Activated T-cell treated with anti-CD3 and anti-CD28 coated beads for 48 hours (primary cell): ENCODE data around the gene IRF8.
"Not testable (repeated sequence)": the region's sequence is repeated elsewhere in the genome, so short reads cannot be mapped to it uniquely, and the experiment has no call there.

Experiments used
- DNase-seq: peaks from one replicate; pipeline ENCODE4 v3.0.0-alpha.2; 2020; ENCODE audit warnings: low read depth

The IRF8 gene, protein sequence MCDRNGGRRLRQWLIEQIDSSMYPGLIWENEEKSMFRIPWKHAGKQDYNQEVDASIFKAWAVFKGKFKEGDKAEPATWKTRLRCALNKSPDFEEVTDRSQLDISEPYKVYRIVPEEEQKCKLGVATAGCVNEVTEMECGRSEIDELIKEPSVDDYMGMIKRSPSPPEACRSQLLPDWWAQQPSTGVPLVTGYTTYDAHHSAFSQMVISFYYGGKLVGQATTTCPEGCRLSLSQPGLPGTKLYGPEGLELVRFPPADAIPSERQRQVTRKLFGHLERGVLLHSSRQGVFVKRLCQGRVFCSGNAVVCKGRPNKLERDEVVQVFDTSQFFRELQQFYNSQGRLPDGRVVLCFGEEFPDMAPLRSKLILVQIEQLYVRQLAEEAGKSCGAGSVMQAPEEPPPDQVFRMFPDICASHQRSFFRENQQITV

DNA sequence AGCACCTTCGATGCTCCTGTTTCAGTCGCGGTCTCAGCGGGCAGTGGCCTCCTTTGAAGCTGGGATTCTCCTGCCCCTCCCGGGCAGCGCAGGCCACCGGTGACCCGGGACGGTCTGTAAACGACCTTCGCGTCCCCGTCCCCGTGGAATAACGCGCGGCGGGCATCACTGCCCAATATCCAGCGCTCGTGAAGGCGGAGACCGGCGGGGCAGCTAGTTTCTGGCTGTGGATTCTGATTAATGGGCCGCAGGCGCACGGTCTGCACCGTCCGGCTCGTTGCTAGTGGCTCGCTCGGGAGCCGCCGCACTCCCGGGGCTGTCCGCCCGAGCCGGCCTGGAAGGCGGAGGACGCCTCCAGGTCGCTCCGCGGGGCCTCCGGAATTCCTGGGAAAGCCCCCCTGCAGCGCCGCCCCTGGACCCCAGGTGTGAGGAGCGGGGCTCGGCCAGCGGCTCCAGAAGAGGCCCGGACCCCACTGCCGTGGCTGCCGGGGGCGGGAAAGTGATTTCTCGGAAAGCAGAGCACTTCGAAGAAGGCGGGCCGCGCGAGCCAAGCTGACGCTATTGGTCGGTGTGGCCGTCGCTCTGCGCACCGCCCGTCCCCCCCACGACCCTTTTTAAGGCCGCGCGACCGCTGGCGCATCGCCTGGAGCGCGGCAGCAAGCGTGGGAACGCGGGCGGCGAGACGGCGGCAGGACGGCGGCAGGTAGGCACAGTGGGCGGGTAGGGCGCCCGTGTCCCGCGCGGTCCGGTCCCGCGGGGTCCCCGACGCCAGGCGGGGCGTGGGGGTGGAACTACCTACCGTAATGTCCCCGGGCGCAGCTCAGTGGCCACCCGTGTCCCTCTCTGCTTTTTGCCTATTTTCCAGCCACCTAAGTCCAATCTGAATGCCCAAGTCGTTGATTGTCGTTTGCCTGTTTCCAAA is at the start of gene IRF8:
IRF8 (plus strand) TSS at position 642 of the 922 bp plus-strand sequence. CDS start 3,854 bp downstream, outside the sequence.
- peak; percentile 85 for DNase-seq

DNA sequence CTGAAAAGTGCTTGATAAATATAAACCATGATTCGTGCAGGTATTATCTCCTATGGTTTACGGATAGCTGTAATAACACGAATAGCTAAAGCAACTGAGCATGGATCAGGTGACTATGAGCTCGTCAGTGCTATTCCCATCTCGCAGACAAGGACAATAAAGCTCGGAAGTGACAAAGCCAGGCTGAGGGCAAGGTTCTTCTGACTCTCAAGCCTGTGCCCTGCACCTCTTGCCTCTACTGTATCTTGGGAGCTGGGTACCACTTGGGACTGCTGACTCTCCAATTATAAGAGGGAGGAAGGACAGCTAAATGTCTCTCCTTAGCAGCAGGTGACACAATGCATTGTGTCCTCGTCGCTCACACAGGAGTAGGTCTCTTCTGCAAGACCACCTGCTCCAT is 49.6 kb upstream of the IRF8 start:
- DNase-seq: no peak

DNA sequence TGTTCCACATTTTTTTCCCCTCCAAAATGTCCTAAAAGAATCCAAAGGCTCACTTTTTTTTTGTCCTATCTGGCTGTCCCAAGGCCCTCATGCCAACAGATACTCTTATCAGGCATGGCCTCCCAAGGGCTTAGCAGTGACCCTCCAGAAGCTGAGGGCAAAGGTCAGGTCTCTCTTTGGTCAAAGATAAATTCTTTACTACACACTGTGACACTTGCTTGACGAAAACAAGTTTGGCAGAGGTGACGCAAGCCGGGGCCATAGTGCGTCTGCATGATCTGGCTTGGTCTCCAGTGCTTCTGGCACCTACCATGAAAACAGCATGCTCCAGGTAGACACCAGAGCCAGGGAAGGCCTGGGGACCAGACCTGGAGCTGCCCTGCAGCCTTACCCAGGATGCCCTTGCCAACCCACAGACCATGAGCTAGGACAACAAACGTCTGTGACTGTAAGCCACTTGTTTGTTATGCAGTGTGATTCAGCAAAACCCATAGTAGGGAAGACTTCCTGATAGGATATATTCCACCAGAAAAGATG is 48.5 kb upstream of the IRF8 start:
- no peak for DNase-seq

DNA sequence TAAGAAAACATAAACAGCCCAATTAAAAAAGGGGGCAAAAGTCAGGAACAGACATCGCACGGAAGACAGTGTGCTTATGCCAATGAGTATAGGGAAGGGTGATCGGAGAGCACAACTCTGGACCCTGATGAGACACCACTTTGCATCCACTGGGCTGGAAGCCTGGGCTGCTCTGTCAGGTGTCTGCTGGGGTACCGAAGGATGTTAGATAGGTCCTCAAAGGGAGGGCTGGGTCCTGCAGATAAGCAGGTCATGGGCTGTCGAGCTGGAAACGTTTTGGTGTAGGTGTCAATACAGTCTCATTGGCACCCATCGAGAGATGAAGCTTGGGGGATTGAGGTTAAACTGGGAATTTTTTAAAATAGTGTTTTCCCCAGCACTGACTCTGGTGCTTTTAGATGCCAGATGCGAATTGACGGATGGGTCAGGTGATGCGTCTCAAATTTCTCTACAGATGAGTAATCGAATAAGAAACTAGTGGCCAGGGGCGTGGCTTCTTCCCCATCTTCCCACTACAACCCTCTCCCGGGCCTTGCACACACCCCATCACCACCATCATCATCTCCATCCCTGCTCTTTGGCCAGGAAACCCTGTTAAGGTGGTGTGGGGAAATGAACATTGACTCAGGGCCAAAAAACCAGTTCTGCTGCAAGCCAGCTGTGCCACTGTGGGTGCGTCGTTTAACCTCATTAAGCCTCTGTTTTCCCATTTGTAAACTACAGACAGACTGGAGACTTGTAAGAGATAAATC is 47.8 kb upstream of the IRF8 start:
- no peak for DNase-seq

DNA sequence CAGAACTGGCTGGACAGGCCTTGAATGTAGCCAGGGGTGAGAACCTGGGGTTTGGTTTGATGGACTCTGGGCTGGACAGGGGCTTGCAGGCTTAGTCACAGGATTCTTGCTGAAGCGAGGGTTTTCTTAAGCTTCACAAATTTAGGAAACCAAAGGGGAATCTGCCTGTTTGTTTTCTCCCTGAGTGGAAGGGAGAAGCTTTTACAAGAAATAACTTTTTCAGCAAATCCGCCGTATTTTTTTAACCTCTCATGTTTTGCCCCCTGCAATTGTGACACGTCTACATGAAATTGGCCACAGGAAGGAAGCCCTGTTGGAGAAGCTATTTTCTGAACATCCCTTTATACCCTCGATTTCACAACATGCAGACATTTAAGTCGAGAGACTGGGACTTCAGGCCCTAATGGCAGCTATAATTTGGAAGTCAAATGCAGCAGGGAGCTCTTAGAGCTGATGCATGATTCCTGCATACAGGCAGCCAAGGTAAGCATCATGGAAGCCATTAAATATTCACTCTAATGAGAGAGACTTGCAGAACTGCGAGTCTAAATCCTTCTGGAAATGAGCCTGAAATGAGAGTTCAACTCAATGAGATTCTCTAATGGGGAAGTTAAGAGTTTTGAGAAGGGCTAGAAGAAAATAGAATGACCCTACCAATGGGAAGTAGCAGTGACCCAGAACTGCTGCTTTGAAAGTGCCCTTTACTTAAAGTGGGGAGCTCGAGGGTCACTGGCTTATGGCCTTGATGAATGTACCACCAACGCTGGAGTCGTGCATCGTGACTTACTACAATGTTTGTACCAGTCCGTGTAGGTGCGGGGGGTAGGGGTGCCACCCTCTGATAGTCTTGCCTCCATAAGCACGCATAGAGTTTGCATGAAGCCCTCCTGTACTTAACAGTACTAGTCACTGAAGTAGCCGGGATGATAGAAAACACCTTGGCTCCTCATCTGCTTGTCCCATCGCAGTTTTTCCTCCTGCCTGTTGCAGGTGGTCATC is 45.1 kb upstream of the IRF8 start:
- no peak for DNase-seq

DNA sequence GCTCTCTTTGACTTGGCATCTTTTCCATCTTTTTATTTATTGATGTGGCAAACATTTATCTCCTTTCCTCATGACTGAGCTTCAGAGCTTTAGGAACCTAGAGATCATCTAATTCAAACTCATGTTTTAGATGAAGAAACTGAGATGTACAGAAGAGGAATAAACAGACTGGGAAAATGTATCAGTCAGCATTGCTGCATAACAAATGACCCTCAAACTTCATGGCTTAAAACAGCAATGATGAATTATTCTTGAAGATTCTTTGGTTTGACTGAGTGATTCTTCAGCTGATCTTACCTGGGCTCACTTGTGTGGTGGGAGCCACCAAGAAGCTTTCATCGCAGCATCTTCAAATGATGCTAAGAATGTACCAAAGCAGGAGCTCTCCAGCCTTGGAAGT is 44.0 kb upstream of the IRF8 start:
- DNase-seq: no peak

DNA sequence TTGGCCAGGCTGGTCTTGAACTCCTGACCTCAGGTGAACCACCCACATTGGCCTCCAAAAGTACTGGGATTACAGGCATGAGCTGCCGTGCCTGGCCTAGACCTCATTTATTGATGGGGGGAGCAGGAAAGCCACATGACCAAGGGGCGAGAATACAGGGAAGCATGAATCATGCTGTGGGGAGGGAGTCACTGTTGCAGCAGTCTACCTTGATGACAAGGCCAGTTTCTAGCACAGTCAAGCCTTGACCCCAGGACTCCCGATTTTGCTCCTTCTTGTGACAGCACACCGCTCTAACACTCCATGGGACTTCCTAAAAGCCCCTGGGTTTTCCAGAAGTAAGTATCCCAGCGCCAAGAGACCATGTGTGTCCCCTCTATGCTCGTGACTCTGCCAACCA is 42.9 kb upstream of the IRF8 start:
- DNase-seq: no peak

DNA sequence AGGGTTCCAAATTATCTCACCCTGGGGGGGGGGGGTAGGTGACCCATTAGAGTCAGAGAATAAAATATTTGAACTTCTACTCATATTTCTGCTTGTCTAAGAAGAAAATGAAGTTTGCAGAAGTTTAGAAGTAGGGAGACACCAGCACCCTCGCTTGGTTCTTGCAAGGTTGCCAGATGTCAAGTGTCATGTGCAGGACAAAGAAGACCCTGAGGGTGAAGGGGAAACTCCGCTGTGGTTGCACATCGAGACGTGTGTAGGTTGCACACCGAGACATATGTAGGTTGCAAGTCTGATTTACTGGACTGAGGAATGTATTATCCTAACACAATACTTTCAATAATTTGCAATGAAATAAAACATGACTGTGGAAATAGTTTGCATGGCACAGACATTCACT is 42.4 kb upstream of the IRF8 start:
- no peak for DNase-seq

DNA sequence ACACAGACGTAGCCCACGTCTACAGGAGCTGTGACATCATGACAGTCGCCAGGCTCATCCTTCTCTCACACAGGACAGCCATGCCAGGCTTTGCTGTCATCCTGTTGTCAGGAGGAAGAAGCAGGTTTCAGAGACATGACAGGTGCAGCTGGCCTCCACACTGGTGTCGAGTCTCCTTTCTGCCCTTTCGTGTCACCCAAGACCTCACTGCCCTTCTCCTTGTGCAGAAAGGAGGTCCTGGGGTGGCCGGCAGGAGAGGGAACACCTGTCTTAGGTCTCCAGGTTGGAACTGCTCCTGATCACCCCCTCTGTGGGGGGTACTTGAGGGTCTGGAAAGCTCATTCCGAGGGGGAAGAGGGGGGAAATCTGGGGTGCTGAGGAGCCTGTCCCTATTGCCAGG is 41.6 kb upstream of the IRF8 start:
- DNase-seq: no peak

DNA sequence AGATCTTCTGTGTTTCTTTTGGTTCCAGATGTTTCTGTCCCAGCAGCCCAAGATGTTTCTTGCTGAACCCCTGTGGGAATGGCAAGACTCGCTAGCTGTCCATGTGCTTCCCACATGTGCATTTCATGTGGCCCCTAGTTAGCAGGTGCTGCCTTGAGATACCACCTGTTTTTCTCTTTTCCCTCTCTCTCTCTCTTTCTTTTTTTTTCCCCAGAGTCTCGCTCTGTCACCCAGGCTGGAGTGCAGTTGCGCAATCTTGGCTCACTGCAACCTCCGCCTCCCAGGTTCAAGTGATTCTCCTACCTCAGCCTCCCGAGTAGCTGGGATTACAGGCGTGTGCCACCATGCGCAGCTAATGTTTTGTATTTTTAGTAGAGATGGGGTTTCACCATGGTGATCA is 40.4 kb upstream of the IRF8 start:
- DNase-seq: not testable (repeated sequence)

DNA sequence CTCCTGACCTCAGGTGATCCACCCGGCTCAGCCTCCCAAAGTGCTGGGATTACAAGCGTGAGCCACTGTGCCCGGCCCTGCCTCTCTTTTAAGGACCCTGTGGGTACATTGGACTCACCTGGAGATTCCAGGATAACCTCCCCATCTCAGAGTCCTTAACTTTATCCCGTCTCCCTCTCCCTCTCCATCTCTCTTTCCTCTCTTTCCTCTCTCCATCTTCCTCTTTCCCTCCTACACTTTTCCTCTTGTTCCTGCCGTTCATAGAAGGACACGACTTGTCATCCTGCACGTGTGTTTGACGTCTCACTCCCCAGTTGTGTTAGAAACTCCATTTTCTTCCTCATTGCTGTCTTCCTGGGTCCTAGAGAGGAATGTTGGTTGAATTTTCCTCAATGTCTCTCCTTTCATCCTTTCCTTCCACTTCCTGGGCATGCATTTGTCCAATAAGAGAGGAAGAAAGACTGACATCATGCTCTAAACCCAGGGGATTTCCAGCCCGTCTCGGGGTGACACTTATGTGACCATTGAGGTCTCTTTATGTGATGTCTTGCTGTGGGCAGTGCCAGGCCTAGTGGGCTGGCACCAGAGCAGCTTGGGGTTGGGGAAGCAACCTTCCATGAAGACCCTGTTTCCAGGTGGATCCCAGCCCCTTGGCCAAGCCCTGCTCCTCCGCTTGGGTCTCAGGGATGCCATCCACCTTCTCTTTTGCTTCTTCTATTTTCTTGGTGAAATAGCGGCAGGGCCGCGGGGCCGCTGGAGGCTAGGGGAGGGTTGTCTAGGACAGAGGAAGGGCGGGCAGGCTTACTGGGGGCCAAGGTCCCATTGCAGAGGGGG is 39.8 kb upstream of the IRF8 start:
- DNase-seq: no peak

DNA sequence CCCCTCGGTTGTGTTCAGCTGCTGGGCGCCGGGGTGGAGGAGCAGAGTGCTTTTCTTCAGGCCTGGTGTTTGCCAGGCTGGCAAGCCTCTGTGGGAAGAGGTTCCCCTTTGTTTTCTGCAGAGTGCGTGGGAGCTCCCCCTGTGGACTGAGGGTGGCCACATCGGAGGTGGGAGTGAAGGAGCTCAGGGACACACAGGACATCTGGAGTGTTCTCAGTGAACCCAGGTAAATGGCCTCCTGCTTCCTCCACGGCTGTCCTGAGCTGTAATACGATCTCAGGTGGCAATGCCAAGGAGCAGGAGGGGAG is 39.2 kb upstream of the IRF8 start:
- no peak for DNase-seq

DNA sequence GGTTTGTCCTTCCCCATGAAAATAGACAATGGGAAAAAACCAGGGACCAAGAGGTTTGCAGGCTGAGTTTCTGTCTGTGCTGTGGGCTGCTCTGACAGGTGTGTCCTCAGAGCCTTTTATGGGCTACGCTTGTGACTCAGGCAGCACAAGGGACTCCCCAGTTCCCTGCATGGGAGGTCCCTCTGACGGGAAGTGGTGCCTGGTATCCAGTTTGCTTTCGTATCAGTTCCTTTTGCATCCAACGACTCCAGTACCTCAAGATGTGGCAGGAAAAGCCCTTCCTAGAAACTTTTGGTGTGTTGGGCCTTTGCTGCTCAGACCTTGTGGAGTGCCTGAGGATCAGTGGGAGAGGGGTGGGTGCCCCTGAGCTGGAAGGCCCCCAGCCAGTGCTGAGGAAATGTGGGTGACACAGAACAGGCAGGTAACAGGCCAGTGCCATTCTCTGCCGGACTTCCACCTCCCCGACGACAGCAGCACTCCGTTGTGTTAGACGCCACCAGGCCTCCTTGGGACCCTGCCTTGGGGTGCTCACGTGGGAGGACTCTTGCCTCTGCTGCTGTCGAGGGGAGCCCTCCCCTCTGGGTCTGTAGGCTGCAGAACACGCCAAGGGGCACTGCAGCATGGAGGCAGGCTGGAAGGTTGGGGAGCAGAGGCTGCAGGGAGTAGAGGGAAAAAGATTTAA is 38.4 kb upstream of the IRF8 start:
- no peak for DNase-seq

DNA sequence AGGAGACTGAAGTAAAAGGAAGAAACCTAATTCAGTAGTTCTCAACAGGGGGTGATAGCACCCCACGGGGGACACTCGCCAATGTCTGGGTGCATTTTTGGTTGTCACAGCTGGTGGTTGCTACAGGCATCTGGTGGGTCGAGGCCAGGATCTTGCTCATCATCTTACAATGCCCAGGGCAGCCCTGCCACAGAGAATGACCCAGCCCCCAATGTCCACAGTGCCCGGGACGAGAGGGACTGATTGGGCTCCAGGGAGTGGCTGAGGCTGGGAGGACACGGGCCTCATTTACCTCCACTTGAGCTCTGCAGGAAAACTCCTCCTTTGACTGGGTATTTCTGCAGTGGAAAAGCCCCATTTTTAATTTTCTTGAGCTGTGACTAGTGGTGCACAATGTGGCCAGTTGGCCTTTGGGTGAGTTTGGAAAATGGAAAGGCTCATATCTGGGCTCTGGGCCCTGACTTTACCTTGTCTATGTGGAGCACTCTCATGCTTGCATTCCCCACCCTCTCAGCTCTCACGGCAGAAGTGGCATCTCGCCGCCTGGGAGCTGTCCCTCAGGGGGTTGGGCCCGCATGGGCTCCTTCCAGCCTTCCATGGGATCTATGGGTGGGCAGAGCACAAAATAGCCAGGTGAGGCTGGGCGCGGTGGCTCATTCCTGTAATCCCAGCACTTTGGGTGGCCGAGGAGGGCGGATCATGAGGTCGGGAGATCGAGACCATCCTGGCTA is 37.7 kb upstream of the IRF8 start:
- no peak for DNase-seq

DNA sequence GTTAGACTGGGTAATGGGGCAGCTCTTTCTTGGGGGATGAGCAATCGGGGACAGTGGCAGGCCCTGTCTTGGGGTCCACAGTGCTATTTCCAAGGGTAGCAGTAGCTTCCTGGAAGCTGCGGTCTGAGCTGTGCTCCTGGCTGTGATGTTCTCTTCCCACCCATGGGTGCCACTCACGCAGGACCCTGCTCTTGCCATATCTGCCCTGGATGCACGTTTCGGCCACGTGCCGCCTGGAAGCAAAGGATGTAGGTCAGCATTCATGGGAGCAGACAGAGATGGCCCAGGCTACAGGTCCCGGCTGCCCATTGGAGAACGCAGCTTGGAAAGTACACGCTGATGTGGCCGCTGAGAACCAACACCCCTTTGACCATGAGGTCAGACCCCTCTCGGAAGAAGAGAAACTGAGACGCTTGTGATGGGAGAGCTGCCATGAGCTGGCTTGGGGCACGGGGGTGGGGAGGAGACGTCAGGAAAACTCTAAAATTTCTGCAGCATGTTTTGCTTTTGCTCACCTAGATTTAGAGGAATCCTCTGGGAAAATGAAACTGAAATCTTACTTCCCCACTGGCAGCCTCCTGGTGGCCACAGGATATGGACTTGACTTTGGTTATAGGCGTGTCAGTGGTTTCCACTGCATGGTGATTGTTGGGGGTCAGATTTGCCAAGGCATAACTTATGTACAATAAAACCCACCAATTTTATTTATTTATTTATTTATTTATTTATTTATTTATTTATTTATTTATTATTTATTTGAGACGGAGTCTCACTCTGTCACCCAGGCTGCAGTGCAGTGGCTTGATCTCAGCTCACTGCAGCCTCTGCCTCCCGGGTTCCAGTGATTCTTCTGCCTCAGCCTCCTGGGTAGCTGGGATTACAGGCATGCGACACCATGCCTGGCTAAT is 36.2 kb upstream of the IRF8 start:
- DNase-seq: no peak

DNA sequence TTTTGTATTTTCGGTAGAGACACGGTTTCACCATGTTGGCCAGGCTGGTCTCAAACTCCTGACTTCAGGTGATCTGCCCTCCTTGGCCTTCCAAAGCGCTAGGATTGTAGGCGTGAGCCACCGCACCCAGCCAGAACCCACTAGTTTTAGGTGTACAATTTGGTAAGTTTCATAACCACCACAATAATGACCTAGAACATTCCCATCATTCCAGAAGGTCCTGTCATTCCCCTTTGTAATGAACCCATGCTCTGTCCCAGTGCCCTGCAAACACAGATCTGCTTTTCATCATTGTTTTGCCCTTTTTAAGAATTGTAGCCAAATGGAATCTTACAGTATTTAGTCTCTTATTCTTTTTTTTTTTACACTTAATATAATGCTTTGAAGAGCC is 35.6 kb upstream of the IRF8 start:
- DNase-seq: no peak

DNA sequence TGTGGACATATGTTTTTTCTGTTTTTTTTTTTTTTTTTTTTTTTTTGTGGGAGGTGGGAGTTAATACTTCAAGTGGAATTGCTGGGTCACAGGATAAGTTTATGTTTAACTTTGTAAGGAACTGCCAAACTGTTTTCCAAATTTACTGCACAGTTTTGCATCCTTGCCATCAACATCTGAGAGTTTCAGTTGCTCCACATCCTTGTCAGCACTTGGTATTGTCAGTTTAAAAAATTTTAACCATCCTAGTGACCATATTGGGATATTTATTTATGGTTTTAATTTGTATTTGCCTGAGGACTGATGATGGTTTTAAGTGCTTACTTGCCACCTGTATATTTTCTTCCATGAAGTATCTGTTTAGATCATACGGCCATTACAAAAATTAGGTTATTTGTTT is 34.0 kb upstream of the IRF8 start:
- no peak for DNase-seq

DNA sequence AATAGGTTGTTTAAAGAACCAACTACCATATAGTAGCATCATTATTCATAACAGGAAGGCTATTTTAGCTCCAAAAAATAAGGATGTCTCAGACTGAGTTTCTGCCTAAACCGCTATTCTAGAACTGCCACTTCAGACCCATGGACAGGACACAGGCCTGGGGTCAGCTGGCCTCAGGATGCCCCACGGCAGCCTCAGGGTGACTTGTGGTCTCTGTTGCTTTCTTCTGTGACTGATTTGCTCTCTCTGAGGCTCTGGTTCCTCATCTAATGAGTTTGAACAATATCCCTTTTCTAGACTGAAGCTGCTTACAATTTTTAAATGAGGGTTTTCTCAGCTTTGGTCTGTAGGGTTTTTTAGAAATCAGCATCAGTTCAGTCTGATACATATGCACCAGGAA is 31.8 kb upstream of the IRF8 start:
- no peak for DNase-seq
